Uterus (tissue), 2 donors: Measurements from ENCODE around the gene BIRC3.

Experiments
- POLR2A ChIP-seq, 2 donors: fragments of 450-650 bp; IDR thresholded peaks; one replicate each; pipeline ENCODE4 v1.6.1; 2016; ENCODE audit warnings: antibody characterized with exemption in 2 of 2, mild to moderate bottlenecking in 1 of 2, moderate library complexity in 1 of 2
- TF ChIP-seq, protein P1 (sequence below), 4 experiments: fragments of 200-600 bp in 2 of 4; fragments of 450-650 bp in 2 of 4; sonication (generic) in 2 of 4; IDR thresholded peaks; one replicate each; pipeline ENCODE4 v1.5.1; 2016 to 2019; ENCODE audit warnings: antibody characterized with exemption in 4 of 4, mild to moderate bottlenecking in 2 of 4, moderate library complexity in 1 of 4

DNA sequence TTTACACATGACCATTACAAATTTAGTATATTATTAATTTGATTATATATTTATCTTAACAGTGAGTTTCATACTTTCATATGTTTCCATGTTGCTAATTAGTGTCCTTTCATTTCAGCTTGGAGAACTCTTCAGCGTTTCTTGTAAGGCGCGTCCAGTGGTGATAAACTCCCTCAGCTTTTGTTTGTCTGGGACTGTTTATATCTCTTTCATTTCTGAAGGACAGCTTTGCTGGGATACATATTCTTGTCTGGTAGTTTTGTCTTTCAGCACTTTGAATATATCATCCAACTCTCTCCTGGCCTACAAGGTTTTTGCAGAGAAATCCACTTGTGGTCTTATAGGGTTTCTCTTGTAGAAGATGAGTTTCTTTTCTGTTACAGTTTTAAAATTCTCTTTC, 42.1 kb downstream of the BIRC3 start:
- TF ChIP-seq, protein P1, sequence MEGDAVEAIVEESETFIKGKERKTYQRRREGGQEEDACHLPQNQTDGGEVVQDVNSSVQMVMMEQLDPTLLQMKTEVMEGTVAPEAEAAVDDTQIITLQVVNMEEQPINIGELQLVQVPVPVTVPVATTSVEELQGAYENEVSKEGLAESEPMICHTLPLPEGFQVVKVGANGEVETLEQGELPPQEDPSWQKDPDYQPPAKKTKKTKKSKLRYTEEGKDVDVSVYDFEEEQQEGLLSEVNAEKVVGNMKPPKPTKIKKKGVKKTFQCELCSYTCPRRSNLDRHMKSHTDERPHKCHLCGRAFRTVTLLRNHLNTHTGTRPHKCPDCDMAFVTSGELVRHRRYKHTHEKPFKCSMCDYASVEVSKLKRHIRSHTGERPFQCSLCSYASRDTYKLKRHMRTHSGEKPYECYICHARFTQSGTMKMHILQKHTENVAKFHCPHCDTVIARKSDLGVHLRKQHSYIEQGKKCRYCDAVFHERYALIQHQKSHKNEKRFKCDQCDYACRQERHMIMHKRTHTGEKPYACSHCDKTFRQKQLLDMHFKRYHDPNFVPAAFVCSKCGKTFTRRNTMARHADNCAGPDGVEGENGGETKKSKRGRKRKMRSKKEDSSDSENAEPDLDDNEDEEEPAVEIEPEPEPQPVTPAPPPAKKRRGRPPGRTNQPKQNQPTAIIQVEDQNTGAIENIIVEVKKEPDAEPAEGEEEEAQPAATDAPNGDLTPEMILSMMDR (IDR thresholded peaks at IDR 0.05): no peak
- no peak for TF ChIP-seq POLR2A (IDR thresholded peaks at IDR 0.05)
